ENCODE results near the gene NIPA2.

Gene NIPA2

DNA sequence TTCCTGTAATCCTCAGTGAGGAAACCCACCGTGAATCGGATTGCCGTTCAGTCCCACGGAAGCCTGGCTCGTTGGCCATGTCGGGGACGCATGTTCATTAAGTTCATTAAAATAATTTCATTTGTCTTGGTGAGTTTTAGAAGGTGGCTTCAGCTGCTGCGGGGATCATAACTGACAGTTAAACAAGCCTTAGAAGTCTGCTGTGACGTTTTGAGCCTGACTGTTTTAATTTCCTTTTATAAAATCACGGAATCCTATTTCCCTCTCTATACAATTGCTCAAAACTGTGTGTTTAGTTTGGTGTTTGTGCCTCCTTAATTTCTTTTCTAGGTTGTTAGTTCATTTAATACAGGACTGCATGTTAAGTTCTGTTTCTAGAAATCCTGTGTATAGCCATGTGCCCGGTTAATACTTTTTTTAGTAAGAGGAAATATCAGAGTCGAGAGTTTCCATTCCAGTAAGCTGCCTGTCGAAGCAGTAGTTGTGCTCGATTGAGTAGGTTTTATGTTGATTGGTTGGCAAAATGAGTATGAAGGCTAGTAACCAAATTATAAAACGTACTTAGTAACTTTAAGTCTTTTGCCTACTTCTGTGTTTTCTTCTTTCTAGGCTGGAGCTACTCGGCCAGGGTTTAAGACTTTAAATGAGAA is 705 bp downstream of the NIPA2 start:
- DNase-seq: no peak

DNA sequence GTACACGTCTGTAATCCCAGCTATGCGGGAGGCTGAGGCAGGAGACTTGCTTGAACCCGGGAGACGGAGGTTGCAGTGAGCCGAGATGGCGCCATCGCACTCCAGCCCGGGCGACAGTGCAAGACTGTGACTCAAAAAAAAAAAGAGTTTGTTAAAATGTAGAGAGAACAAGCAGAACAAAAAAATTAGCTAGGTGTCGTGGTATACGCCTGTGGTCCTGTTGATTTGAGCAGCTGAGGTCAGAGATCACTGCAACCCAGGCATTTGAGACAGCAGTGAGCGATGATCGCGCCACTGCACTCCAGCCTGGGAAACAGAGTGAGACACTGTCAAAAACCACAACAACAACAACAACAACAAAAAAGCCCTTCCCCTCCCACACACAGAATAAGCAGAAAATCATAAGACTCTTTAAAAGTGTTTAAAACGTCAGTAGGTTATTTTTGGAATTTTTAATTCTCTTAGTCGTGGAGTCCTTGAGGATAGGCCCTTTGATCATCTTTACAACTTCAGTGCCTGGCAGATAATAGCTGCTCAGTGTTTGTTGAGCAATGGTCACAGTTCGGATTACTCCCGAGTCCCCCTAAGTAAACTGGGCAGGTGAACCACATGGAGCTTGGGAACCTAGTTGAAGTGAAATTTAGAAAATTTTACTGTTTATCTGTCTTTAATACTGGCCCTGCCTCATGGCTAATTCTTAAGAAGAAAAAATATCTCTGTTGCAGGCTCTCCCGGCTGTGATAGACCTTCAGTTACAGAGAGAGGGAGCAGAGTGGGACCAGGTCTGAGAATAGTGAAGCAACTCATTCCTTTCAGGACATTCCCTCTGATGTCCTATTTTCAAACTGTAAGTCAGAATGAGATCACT is 6.2 kb downstream of the NIPA2 start:
- no peak for DNase-seq

DNA sequence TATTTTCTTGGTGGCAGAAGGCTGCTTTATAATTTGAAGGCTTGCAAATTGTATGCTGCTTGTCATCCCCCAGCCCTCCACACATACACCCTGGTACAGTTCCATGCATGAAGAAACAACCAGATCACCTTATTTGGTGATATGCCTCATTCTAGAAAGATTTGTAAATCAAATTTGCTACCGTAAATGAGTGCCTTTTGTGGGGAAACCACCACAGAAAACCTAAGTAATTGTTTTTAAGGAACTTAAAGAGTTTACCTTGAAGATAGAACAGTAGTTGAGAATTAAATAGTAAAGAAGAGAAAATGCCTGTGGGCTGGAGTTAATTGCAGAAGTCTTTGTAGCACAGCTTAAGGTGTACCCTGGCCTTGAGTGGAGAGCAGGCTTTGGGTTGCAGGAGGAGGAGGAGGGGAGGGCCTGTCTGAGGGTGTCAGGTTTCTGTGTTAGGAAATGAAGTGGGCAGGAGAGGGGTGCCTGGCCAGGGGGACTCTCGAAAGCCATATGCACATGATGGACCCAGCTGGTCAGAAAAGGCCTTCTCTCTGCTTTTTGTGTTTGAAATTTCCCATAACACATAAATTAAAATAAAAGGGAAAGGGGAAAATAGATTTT is 6.9 kb downstream of the NIPA2 start:
- DNase-seq: no peak

DNA sequence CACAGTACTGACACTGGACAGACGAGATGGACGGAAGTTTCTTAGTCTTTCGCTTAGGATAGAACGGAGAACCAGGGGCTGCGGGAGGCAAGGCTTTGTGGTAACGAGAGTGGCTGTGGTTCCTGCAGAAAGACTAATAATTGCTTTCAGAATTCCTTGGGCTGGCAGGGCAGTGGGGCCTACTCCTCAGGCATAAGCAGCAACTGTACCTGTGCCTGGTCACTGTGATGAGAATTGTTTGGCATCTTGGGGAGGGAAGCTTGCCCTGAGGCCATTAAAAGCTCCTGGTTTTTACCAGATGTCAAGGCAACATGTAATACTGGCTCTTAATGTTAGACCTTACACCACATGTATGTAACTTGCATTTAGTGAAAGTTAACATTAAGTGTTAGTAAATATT is 7.6 kb downstream of the NIPA2 start:
- DNase-seq: no peak

DNA sequence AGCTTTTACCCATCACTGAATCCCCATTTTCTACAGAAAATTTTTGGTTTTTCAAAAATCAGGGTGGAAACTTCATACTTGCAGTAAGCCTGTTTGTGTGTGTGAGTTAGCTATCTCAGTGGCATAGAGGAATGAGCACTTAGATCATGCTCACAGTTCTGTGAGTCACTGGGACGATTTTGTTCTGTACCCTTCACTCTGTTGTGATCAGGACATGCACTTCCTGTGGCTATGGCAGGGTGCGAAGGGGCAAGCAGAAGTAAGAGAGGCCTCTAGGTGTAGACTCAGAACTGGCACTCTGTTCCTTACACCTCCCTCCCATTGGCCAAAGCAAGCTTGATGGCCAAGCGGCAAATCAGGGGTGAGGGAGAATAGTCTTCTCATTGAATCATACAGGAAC is 11.6 kb downstream of the NIPA2 start:
- no peak for DNase-seq

DNA sequence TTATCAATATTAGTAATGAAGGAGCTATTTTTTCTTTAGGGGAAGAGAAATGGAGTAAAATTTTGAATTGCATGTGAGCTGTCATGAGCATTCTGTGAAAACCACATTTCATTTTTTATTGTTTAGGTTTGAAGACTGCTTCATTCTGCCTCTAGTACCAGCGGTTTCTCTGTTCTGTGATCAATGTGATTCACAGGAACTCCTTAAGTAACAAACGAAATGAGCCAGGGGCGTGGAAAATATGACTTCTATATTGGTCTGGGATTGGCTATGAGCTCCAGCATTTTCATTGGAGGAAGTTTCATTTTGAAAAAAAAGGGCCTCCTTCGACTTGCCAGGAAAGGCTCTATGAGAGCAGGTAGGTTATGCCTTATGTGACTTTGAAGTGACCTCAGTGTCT is 13.0 kb downstream of the NIPA2 start:
- no peak for DNase-seq

DNA sequence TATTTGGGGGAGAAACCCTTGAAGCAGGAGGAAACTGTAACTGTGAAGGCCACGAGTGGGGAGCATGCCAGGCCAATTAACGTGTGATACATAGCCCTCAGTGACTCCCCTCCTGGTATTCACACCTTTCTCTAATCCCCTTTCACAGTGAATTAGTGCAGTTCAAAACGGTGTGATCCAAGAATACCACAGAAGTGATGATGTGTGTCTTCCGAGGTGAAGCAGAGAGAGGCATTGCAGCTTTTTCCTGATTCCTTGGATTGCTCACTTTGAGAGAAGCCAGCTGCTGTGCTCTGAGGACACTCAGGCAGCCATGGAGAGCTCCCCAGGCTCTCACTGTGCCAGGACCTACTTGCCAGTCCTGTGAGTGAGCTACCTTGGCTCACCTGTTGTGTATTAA is 17.3 kb downstream of the NIPA2 start:
- no peak for DNase-seq

DNA sequence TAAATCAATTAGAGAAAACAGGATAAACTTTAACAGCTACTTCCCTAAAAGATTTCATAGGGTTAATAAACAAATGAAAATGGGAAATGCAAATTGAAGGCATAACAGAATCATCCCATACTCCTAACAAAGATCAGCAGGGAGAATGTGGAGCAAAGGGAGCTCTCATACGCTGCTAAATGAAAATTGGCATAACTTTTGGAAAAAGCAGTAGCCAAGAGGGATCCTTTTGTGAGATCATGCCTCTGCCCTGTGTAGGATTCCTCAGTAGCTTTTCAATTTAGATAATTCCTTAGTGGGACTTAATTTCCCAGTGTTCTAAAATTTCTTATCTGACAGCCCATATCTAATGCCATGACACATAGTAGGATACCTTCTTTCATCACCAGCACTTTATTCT is 18.2 kb downstream of the NIPA2 start:
- no peak for DNase-seq

DNA sequence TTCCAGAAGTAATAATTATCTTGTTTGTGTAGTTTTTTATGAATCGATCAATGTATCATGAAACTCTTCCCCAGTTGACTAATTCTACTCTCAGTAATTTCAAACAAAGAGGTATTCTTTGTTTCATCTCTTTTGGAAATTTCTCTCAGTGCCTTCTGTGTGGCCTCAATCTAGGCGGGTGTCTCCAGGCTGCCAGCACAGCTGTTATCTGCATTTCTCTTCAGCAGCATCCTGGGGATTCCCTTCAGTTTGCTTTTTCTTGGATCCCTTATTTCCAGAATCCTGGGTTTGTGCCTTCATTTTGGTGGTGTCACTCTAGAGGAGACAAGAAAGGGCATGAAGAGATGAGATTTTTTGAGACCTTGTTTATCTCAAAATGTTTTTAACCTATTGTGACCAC is 22.7 kb downstream of the NIPA2 start:
- DNase-seq: no peak

DNA sequence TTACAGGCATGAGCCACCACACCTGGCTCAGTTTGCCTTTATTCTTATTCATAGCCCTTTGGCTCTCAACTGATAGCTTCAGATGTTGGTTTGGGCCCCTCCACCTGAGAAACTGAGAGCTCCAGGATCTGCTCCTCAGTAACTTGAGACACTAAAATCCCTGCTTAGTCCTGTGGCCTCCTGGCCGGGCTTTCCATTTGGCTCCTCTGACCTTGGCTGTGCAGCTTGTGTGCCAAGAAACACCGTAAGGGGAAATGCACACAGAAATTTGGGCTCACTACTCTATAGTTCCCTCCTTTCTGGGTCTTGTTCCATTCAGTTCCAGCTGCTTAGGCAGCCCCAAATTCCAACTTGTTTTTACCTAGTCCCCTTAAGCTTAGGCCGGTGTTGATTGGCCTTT is 24.9 kb downstream of the NIPA2 start:
- no peak for DNase-seq

DNA sequence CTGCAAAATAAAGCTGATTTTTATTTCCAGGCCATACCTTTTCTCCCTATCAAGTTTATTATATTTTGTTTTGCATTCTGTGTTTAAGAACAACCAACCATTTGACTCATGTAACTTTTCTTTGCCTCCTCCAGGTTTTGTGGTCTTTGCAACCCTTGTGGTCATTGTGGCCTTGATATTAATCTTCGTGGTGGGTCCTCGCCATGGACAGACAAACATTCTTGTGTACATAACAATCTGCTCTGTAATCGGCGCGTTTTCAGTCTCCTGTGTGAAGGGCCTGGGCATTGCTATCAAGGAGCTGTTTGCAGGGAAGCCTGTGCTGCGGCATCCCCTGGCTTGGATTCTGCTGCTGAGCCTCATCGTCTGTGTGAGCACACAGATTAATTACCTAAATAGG is 27.6 kb downstream of the NIPA2 start:
- no peak for DNase-seq

DNA sequence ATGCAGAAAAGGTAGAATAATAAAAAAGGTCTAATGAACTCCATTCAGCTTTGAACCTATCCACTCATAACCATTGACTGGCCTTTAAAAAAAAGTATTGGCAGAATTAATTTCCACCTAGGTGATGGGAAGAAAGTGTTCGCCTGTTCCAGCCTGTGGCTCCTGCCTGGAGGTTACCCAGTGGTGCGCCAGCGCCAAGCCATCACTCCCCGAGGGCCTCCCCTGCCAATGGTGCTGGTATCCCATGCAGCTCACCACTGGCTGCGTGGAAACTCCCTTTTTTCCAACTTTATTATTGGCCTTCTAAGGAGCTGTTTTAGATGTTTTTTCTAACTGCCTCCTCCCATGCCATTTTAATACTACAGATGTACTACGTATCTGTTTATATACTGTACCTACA is 29.4 kb downstream of the NIPA2 start:
- DNase-seq: no peak

DNA sequence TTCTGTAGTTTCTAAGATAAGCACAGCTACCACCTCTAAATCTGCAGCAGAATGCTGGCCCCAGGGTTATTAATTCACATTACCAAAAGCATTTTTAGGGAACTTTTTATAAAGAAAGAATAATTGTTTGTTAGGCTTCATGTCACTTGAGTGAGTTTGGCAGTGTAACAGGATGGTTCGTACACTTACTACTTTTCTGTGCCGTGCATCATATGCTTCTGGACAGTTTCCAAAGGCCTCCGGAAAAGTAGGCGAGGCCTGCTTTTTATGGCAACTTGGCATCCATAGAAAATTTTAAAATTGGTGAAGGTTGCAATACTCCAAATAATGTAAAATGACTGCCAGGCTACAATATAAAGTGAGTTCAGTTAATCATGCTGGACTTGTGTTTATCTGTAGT is 30.0 kb downstream of the NIPA2 start:
- DNase-seq: no peak

DNA sequence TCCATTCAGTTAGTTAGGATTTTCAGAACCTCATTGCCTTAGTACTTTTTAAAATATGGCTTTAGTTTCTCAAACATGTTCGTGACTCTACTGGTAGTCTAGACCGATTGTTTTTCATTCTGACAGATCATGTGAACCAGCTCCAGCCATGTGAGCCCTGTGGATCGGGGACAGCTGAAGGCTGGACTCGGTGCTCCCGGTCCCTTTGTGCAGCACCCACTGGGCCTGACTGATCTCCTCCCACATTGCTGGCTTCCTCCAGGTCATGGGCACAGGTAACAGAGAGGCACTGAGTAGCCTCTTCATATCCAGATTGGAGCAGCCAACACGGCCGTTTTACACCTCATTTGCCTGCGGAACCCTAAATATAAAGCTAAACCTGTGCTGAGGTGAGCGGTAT is 30.5 kb downstream of the NIPA2 start:
- DNase-seq: no peak

DNA sequence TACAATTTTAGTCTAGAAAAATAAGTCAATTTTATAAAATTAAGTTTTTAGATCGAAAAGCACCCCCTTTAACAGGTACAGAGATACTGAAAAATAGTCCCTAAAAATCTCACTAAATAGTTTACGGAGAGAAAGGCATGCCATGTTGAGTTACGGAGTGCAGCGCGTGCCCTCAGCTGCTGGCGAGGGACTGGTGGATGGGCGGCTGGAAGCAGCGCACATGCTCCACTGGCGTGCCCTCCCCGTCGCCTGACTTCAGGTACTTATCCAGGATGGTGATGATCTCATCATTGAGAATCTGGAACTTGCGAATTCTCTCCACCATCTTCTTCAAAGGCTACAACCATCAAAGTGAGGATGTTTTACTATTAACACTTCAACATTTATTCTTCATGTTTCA is 31.4 kb downstream of the NIPA2 start:
- no peak for DNase-seq

DNA sequence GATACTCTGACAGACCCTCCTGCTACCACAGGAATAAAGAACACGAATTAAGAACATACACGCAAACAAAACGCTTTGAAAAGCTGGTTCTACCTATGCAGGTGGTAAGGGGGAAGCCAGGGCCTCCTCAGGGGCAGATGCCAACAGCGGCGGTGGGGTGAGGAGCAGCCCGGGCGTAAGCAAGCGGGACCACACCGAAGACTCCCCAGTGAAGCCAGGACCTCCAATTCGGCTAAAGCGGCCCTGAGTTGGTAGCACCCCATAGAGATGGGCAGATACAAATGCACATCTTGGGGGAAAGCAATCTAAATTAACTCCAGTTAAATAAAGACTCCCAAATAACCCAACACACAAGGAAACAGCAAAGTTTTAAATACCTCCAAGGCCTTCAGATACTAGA is 32.4 kb downstream of the NIPA2 start:
- no peak for DNase-seq

DNA sequence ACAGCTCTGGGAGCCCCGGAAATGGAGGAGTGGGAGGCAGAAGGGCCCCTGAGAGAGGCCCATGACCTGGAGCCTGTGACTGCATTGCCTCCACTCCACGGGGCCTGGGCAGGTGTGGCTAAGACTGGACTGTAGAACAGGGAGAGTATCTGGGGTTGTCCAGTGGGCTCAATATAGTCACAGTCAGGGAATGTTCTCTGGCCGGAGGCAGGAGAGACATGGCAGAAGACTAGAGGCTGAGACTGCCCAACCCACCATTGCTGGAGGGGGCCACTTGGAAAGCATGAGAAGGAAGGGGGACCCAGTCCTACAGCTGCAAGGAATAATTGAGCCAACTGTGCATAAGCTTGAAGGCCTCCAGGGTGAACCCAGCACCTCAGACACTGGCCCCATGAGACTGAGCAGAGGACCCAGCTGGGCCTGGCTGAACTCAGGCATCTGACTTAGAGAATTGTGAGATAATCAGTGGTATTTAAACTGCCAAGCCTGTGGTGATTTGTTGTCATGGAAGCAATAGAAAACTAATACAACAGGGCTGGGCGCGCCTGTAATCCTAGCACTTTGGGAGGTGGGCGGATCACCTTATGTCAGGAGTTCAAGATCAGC is 33.1 kb downstream of the NIPA2 start:
- no peak for DNase-seq

DNA sequence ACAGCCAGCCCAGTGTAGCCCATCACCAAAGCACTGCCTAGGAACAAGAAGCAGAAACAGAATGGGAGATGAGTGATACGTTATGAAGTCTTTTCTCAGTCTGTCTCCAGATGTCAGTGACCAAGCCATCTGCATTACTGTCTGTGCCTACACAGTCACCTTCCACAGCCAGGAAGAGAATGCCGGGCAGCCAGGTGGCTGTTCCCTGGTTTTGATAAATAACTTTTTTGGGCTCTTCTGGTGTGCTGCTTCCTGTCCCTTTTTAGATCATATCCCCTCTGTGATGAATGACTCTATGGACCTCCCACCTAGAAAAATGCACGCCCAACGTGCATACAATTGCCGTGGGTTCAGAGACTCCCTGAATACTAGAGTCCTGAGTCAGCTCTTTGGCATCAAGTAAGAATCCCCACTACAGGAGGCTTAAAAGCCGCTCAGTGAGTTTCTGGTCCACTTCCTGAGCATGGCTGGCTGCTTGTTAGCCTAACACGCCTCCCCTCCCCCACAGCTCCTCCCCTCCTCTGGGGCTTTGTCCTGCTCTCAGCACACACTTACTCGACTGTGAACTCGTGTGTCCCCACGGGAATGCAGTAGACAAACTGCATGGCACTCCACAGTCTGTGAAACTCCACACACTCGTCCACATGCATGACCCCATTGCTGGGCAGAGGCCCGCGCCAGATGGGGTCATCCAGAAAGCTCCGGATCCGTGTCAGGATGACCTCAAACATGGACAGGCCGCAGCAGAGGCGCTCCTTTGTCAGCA is 34.7 kb downstream of the NIPA2 start:
- no peak for DNase-seq

DNA sequence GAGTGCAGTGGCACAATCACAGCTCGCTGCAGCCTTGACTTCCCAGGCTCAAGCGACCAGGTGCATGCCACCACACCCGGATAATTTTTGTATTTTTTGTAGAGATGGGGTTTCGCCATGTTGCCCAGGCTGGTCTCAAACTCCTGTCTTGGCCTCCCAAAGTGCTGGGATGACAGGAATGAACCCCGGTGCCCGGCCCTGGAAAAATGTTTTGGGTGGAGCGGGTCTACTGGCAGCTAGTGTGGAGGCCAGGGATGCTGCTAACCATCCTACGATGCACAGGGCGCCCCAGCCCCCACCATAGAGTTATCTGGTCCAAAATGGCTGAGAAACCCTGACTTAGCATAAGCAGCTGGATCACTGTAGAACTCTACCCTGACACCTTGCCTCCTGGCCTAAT is 35.4 kb downstream of the NIPA2 start:
- no peak for DNase-seq

DNA sequence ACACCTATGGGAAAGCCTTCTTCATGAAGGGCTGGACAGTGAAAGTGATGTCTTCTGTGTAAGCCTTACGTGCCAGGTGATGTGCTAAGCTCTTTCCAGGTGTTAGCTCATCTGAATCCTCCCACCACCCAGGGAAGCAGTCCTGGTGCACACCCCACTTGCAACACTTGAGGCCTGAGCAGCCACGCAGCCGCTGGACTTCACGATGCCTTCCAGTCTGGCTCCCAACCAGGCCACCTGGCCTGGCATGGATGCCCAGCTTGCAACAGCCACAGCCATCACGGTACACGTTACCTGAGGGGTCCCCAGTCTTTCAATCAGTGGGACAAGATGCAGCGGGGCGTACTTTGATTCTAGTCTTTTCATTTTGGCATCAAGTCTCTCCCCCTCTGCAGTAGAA is 35.8 kb downstream of the NIPA2 start:
- DNase-seq: no peak

DNA sequence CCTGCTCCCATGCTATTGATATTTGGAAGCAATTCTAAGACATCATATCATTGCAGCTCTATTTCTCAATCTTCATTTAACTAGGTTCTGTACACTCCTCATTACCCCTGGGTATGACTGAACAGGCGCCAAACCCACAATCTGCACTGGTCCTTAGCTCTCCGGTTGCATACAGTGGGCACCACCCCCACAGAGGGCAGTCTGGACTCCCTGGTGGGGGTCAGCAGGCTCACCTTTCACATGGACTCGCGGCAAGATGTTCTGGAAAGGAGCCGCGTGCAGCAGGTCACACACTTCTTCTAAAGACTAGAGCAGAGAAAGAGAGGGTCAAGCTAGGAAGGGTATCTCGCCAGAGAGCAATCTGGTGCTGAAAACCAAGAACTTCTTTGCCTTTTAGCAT is 36.5 kb downstream of the NIPA2 start:
- no peak for DNase-seq

DNA sequence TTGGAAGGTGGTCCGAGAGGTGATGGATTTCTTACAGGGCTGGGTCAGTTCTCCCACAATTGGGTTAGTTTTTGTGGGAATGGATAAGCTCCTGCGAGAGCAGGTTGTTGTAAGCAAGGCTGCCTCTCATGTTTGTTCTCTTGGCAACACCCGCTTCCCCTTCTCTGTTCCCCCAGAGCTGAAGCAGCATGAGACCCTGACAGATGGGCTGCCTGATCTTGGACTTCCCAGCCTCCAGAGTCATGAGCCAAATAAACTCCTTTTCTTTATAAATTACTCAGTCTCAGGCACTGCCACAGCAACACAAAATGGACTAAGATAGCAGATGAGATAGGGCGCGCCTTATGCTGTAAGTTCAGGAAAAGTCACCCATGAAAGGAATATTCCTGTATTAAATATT is 38.7 kb downstream of the NIPA2 start:
- no peak for DNase-seq

DNA sequence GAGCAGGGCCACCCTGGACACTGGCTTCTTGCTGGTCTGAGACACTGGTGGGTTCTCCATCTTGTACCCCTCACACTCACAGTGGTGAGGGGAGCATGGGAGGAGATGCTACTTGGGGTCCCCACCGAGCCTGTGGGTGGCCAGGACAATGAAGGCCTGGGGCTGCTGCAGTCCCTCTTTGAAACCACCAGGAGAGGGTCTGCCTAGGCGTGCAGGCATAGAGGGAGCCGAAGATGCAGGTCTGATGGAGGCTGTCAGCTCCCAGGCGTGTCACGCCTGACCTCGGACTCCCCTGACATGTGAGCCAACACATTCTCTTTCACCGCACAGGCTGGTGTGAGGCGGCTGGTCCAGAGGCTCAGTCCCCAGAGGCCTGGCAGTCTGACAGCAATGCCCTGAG is 39.1 kb downstream of the NIPA2 start:
- DNase-seq: no peak
